Activated CD8-positive, alpha-beta T cell treated with anti-CD3 and anti-CD28 coated beads, Interleukin-2, amount 10 ng/mL, durations not matched to agents 7 days and 5 days (primary cell): Measurements from ENCODE around the gene AFF3. TPM values are rescaled to one million over a fixed set of nuclear protein-coding genes. Genes with fewer than 3 reads are reported as not detected.

Source experiments
- ATAC-seq: fragments of 150-1000 bp; cut with Tn5 transposase; one replicate; pipeline ENCODE4 v1.10.0; 2021; ENCODE audit warnings: moderate library complexity
- CTCF ChIA-PET: fragments of 350-600 bp; sonication (Branson Sonifier 250); formaldehyde crosslinking; loops from one replicate; lab custom pipeline; 2021; ENCODE audit warnings: antibody characterized with exemption; lab: Charles Lee
- POLR2A ChIA-PET: fragments of 350-600 bp; sonication (Branson Sonifier 250); formaldehyde crosslinking; loops from one replicate; lab custom pipeline; 2021; ENCODE audit warnings: antibody characterized with exemption; lab: Charles Lee
- DNase-seq: peaks from one replicate; pipeline ENCODE4 v3.0.0-alpha.2; 2020
- H3K27ac Mint-ChIP-seq: one replicate; pipeline ENCODE4 v1.8.0; 2021; ENCODE audit warnings: mild to moderate bottlenecking, mixed read lengths
- H3K27me3 Mint-ChIP-seq: one replicate; pipeline ENCODE4 v1.8.0; 2021; ENCODE audit warnings: low read depth, mixed read lengths
- H3K36me3 Mint-ChIP-seq: one replicate; pipeline ENCODE4 v1.8.0; 2021; ENCODE audit warnings: low read depth, mixed read lengths
- H3K4me1 Mint-ChIP-seq: one replicate; pipeline ENCODE4 v1.8.0; 2021; ENCODE audit warnings: low read depth, mixed read lengths
- H3K4me3 Mint-ChIP-seq: one replicate; pipeline ENCODE4 v1.8.0; 2021; ENCODE audit warnings: mild to moderate bottlenecking, mixed read lengths
- H3K9me3 Mint-ChIP-seq: one replicate; pipeline ENCODE4 v1.8.0; 2022; ENCODE audit warnings: mixed read lengths; ENCODE audit not compliant: insufficient read depth
- total RNA-seq, 2 experiments: library from RNA; stranded (reverse); gene quantifications; one replicate each; pipeline ENCODE4 v1.2.3, GENCODE V29; 2021

AFF3 gene
- total RNA-seq, 2 experiments from 2014 or later = 7.1 to 7.9 TPM

DNA sequence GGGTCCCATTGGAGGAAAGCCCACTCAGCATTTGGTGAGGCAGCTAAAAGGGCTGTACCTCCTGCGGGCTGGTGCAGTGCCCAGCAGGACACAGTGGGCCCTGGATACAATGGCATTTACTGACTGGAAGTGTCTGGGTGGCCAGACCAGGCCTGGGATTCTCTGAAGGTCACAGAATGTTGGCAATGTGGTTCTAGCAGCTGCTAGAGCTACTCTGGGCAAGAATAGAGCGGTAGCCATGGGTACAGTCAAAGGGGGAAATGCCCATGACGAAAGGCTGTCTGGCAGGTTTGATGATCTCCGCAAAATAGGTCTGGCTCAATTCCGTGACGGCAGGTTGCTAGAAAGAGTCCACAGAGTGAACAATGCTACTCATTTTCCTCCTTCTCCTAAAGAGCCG lies 241.8 kb downstream of the AFF3 start:
- Mint-ChIP-seq H3K27ac (no peak overlapping the region), H3K4me3 (no peak overlapping the region), H3K4me1 (peaks cover 11% of the 10 kb centered on the region), H3K9me3 (no peaks in the 10 kb centered on the region), H3K36me3 (no peaks in the 10 kb centered on the region), H3K27me3 (no peaks in the 10 kb centered on the region)
- ATAC-seq = no peak
- POLR2A ChIA-PET = no interaction called here
- CTCF ChIA-PET = no interaction called here
- DNase-seq = no peak

DNA sequence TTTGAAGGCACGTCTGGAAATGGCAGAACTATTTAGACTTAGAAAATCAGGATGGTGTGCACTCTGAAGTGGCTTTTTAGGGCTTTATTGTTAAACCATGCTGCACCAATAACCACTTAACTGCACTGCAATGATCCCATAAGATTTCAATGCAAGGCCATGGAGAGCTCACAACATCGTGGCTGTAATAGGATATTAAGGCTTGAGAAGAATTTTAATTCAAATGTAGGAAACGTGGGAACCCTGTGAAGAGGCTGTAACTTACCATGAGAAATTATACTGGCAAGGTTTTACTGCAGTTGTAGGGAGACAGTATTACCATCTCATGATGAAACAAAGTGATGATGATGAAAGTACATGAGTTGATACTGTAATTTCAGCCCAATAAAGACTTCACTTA lies 242.5 kb downstream of the AFF3 start:
- Mint-ChIP-seq H3K36me3 (no peaks in the 10 kb centered on the region), H3K27me3 (no peaks in the 10 kb centered on the region), H3K4me3 (no peak overlapping the region), H3K27ac (no peak overlapping the region), H3K9me3 (no peaks in the 10 kb centered on the region), H3K4me1 (peaks cover 11% of the 10 kb centered on the region)
- CTCF ChIA-PET = no interaction called here
- DNase-seq (no peak), ATAC-seq (no peak)
- POLR2A ChIA-PET = no interaction called here

DNA sequence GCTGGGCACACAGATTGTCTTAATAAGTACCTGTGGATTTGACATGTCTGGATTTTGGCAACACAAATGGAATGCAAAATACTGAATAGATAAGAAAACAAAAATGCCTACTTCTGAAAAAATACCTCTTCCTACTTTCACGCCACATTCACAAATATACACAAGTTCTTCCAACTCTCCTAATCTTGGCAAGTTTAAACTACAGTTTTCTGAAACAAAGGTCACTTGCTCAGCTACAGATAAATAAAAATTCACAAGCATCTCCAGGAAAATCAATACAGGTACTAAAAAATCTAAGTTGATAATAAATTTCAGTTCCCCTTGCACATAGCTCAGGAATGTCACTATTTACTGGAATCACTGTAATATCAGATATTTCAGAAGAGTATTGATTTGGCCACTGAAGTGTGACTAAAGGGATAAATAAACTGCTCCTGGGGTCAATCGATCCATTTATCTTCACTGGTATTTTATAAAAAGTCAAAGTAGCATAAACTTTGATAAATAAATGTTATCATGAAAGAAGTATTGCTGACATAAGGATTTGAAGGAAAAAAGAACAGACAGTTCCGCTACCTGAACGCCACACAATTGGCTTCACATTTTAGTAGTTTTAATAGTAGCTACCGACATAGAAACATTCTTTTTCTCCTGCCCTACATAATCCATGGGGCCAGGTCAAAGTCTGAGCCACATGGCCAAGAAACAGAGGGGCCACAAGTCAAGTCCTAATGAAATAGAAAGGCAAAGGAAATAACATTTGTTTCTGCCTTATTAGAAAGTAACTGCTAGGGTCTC lies 243.1 kb downstream of the AFF3 start:
- H3K36me3 Mint-ChIP-seq = no peaks in the 10 kb centered on the region
- CTCF ChIA-PET = no interaction called here
- no peak for DNase-seq

DNA sequence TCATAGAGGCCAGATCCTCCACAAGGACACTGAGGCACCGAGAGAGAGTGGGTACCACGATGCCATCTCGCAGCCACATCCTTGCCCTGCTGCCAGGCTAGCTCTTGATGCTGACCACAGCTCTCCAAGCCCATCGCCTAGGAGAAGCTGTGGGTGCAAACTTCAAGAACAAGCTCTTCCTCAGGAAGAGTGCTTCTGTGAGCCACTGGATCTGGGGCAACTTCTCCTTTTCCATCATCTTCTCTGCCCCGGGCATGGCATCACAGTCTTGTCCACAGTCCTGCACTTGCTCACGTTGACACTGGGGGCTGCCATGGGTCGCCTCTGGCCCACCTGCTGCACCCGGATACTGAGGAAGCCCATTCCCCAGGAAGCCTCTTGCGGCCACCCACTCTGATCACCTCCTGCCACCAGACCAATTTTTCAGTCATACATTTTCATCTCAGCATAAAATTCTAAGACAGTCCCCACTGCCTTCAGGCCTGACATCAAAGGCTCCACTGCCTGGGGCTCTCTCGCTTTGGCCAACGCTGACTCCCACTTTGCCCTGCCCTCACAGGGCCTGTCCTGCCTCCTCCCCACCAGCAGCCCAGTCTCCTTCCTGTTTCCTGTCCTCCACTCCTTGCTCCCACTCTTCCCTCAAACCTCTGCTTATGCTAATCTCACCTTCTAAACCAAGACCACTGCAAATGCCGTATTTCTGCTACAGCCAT lies 243.9 kb downstream of the AFF3 start:
- Mint-ChIP-seq H3K9me3 (no peaks in the 10 kb centered on the region), H3K36me3 (no peaks in the 10 kb centered on the region), H3K27ac (no peak overlapping the region), H3K27me3 (no peaks in the 10 kb centered on the region), H3K4me3 (no peak overlapping the region), H3K4me1 (peaks cover 11% of the 10 kb centered on the region)
- POLR2A ChIA-PET = interaction anchor here (0.6 kb wide), 1 partner anchor 134 kb away, joined by 3 read pairs; no protein-coding TSS in a partner anchor
- no peak for ATAC-seq
- CTCF ChIA-PET = no interaction called here
- no peak for DNase-seq

More for the DNA sequence above, 243.1 kb downstream of the AFF3 start:
- Mint-ChIP-seq H3K4me3 (no peak overlapping the region), H3K27ac (no peak overlapping the region), H3K27me3 (no peaks in the 10 kb centered on the region), H3K4me1 (peaks cover 11% of the 10 kb centered on the region), H3K9me3 (no peaks in the 10 kb centered on the region)
- no peak for ATAC-seq
- POLR2A ChIA-PET = no interaction called here

DNA sequence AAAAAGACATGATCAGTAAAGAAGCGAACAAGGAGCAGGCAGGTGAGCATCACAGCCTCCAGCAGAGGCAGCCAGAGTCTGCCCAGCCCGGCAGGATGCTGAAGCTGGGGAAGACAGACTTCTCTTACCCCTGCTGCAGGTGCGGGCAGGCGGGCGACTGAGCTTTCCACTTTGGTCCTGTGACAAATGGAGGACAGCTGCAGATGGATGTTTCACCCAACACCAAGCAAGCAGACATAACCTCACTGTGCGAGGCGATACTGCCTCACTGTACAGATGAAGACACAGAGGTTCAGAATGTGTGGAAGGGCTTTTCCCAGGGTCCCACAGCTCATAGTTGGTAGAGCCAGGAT lies 251.0 kb downstream of the AFF3 start:
- ATAC-seq = no peak
- no peaks in the 10 kb centered on the region for H3K36me3 Mint-ChIP-seq
- H3K27me3 Mint-ChIP-seq = no peaks in the 10 kb centered on the region
- no peaks in the 10 kb centered on the region for H3K4me1 Mint-ChIP-seq
- ChIA-PET CTCF (interaction anchor here (1.4 kb wide), 1 partner anchor 9 kb away, joined by 3 read pairs; no protein-coding TSS in a partner anchor), POLR2A (no interaction called here)
- no peaks in the 10 kb centered on the region for H3K9me3 Mint-ChIP-seq
- H3K27ac Mint-ChIP-seq = no peak overlapping the region
- H3K4me3 Mint-ChIP-seq = no peak overlapping the region
- no peak for DNase-seq

DNA sequence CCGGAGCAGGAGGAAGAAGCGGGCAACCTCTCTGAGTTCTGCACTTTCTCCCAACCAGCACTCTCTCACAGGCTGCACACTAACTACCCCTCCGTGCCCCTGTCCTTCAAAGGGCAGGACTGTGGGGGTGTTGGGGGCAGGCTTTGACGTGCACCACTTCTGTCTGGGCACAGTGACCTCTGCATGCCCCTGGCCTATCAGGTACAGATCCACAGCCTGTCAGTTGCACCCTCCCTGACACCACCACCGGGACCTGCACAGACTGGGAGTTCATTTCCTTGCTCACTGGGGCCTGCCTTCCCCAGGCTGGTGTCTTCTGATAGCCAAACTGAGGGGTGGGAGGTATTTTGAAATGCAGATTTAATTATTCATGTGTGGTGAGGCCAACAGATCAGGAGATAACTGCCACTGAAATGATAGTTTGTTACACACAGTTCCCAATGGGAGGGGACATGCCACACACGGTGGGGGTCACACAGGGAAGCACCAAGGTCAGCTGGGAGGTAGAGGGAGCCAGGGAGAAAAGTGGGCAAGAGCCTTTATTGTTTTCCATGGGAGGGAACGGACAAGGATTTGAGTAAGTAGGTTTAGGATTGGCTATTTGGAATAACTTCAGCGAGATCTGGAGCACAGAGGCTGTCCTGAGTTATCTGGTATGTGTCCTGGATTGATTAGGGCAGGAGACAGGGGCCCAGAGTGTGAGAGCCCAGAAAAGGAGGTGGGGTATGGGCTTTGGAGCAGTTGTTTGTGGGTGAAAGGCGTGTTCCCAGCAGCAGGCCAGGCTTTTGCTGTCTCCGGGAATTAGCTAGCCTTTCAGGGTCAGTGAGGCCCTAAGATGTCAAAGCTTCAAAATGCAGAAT lies 251.6 kb downstream of the AFF3 start:
- POLR2A ChIA-PET = no interaction called here
- H3K4me3 Mint-ChIP-seq = no peak overlapping the region
- CTCF ChIA-PET = no interaction called here
- H3K27ac Mint-ChIP-seq = no peak overlapping the region
- no peak for ATAC-seq
- H3K27me3 Mint-ChIP-seq = no peaks in the 10 kb centered on the region
- no peak for DNase-seq
- H3K4me1 Mint-ChIP-seq = no peaks in the 10 kb centered on the region
- H3K36me3 Mint-ChIP-seq = no peaks in the 10 kb centered on the region
- H3K9me3 Mint-ChIP-seq = no peaks in the 10 kb centered on the region

DNA sequence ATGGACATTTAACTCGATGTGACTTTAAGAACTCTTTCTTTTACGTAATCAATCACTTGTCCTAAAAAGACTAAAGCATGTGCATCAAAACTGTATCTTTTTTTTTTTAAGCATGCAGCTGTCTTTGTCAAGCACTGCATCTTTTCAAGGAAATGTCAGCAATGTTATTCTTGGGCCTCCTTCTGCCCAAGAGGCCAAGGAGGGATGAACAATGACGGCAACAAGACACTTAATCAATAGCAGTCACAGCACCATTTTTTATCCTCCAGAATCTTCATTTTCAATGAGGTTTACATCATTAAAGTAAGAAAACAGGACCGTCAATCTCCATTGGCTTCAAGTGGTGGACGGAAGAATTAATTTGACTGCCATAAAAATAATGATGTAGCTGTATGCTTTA lies 253.8 kb downstream of the AFF3 start:
- no peaks in the 10 kb centered on the region for H3K36me3 Mint-ChIP-seq
- CTCF ChIA-PET = no interaction called here
- no peaks in the 10 kb centered on the region for H3K4me1 Mint-ChIP-seq
- no peaks in the 10 kb centered on the region for H3K27me3 Mint-ChIP-seq
- ATAC-seq (no peak), DNase-seq (no peak)
- POLR2A ChIA-PET = no interaction called here
- no peak overlapping the region for H3K4me3 Mint-ChIP-seq
- no peaks in the 10 kb centered on the region for H3K9me3 Mint-ChIP-seq
- no peak overlapping the region for H3K27ac Mint-ChIP-seq

DNA sequence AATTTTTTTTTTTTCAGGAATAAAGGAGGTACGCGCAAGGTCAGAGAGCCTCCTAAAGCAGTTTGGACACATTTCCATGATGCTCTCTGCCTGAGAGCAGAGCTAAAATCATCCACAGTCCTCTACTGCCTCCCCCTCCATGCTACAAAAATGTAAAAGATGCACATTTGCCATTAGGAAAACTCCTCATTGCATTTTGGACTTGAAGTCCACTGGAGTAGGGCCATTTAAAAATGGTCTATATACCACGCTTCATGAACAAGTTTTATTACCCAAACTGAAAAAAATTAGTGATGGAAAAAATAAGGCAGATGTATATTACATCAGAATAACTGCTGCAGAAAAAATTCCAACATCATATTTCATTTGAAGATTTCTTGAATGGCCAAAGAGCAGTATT lies 256.0 kb downstream of the AFF3 start:
- no peak overlapping the region for H3K27ac Mint-ChIP-seq
- H3K27me3 Mint-ChIP-seq = peaks cover 5% of the 10 kb centered on the region
- no peaks in the 10 kb centered on the region for H3K36me3 Mint-ChIP-seq
- ChIA-PET POLR2A (interaction anchor here (0.6 kb wide), 1 partner anchor 498 kb away, joined by 4 read pairs; no protein-coding TSS in a partner anchor), CTCF (no interaction called here)
- no peak for DNase-seq
- ATAC-seq = no peak
- no peaks in the 10 kb centered on the region for H3K4me1 Mint-ChIP-seq
- no peaks in the 10 kb centered on the region for H3K9me3 Mint-ChIP-seq
- no peak overlapping the region for H3K4me3 Mint-ChIP-seq

DNA sequence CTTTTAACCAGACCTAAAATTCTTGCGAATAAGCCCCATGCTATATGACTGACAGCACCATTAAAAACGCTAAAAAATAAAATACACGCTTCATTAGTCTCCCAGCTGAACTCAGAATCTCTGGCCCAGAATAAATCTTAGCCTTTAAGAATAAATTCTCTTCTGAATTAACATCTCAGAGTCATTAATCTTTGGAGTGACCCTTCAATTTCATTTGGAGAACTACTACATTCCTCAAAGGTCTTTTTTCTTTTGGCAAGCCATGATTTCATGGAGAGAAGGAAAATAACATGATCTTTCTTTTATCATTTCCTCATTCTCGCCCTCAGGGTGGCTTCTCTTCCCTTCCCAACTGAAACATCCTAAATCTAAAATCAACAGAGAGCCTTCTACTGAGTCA lies 259.0 kb downstream of the AFF3 start:
- peaks cover 5% of the 10 kb centered on the region for H3K27me3 Mint-ChIP-seq
- POLR2A ChIA-PET = no interaction called here

DNA sequence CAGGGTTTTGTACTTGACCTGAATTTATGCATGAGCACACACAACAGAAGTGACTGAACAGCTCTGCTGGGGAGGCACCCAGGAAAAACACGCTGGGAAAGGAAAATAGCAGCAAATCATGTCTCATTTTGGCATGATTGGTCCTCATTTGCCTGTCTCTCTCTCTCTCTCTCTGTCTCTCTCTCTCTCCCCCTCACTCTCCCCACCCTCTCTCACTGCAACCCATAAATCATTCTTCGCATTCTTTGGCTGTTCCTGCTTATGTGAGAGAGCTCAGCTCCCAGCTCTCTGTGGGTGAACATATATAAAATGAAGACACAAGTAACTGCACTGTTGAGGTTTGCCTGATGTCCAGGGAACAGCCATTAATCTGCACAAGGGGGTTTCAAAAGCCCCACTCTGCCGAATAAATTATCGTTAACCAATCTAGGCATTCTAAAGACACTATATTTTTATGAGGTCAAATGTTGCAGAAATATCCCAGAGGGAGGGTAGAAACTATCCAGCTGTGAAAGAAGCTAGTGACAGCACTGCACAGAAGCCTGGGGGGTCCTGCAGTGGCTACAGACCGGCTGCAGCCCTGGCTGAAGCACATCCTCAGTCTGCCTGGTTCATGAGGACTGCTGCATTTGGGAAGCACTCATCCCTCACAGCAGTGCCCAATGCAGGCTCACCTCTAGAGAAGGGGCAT lies 260.3 kb downstream of the AFF3 start:
- Mint-ChIP-seq H3K27me3 (peaks cover 5% of the 10 kb centered on the region), H3K27ac (no peak overlapping the region)
- POLR2A ChIA-PET = interaction anchor here (0.6 kb wide), 1 partner anchor 90 kb away, joined by 3 read pairs; no protein-coding TSS in a partner anchor

More for the DNA sequence above, 259.0 kb downstream of the AFF3 start:
- DNase-seq (no peak), ATAC-seq (no peak)
- Mint-ChIP-seq H3K9me3 (no peaks in the 10 kb centered on the region), H3K4me1 (no peaks in the 10 kb centered on the region), H3K4me3 (no peak overlapping the region), H3K36me3 (no peaks in the 10 kb centered on the region), H3K27ac (no peak overlapping the region)
- CTCF ChIA-PET = interaction anchor here (1.0 kb wide), 1 partner anchor 9 kb away, joined by 3 read pairs; no protein-coding TSS in a partner anchor

DNA sequence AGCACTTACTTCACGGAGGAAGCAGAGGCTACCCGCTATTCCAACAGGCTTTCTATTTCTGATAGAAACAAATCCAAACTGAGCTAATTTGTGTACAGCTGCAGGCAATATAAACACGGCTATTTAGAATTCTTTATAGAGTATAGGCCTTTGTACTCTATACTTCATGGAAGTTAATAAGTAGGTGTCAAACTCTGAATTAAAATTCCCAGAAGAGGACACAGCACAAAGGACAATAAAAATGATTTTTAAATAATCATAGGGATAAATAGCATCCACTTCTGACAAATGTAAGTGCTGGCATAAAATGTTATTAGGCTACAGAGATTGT lies 261.5 kb downstream of the AFF3 start:
- Mint-ChIP-seq H3K4me3 (no peak overlapping the region), H3K27ac (no peak overlapping the region), H3K36me3 (no peaks in the 10 kb centered on the region), H3K4me1 (no peaks in the 10 kb centered on the region), H3K27me3 (peaks cover 5% of the 10 kb centered on the region), H3K9me3 (no peaks in the 10 kb centered on the region)
- no peak for ATAC-seq
- no peak for DNase-seq
- ChIA-PET POLR2A (no interaction called here), CTCF (no interaction called here)

More for the DNA sequence above, 260.3 kb downstream of the AFF3 start:
- Mint-ChIP-seq H3K4me1 (no peaks in the 10 kb centered on the region), H3K36me3 (no peaks in the 10 kb centered on the region), H3K4me3 (no peak overlapping the region), H3K9me3 (no peaks in the 10 kb centered on the region)
- DNase-seq (no peak), ATAC-seq (no peak)
- CTCF ChIA-PET = no interaction called here
